Stimulated activated CD8-positive, alpha-beta memory T cell treated with anti-CD3 and anti-CD28 coated beads, Interleukin-4, amount 100 ng/mL, for 4 hours (primary cell): Measurements from ENCODE around the gene SPSB1.

Source experiments
- DNase-seq, 2 donors: peaks; one replicate each; pipeline ENCODE4 v3.0.0-alpha.2; 2020; ENCODE audit warnings: low read depth in 2 of 2, low spot score in 1 of 2

SPSB1 gene

GRCh38 chr1:9258629-9259028, 34.1 kb upstream of the SPSB1 start:
- DNase-seq, result no peak

- DNase-seq, result no peak
These were observed 32.5 kb upstream of the SPSB1 start for GRCh38 chr1:9260059-9260766.

GRCh38 chr1:9261496-9261895, 31.2 kb upstream of the SPSB1 start:
- DNase-seq, result no peak

- DNase-seq, result no peak
These were observed 30.4 kb upstream of the SPSB1 start for GRCh38 chr1:9262096-9262986.

DNA sequence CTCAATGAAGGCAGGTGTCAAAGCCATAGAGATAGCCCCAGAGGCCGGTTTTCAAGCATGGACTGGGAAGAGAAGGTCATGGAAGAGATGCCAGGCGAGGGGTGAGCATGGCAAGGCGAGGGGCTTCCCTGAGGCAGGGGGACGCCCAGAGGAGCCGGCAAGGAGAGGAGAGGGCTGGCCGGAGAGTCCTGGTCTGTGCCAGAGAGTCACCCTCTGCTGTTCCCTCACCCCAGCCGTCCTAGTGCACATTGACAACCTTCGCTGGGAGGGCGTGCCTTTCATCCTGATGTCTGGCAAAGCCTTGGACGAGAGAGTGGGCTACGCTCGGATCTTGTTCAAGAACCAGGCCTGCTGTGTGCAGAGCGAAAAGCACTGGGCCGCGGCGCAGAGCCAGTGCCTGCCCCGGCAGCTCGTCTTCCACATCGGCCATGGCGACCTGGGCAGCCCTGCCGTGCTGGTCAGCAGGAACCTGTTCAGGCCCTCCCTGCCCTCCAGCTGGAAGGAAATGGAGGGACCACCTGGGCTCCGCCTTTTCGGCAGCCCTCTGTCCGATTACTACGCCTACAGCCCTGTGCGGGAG, 29.3 kb upstream of the SPSB1 start:
- no peak for DNase-seq

DNA sequence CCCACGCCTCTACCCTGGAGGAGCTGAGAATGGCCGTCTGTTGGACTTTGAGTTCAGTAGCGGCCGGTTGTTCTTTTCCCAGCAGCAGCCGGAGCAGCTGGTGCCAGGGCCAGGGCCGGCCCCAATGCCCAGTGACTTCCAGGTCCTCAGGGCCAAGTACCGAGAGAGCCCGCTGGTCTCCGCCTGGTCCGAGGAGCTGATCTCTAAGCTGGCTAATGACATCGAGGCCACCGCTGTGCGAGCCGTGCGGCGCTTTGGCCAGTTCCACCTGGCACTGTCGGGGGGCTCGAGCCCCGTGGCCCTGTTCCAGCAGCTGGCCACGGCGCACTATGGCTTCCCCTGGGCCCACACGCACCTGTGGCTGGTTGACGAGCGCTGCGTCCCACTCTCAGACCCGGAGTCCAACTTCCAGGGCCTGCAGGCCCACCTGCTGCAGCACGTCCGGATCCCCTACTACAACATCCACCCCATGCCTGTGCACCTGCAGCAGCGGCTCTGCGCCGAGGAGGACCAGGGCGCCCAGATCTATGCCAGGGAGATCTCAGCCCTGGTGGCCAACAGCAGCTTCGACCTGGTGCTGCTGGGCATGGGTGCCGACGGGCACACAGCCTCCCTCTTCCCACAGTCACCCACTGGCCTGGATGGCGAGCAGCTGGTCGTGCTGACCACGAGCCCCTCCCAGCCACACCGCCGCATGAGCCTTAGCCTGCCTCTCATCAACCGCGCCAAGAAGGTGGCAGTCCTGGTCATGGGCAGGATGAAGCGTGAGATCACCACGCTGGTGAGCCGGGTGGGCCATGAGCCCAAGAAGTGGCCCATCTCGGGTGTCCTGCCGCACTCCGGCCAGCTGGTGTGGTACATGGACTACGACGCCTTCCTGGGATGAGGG, 28.5 kb upstream of the SPSB1 start:
- DNase-seq, result no peak

DNA sequence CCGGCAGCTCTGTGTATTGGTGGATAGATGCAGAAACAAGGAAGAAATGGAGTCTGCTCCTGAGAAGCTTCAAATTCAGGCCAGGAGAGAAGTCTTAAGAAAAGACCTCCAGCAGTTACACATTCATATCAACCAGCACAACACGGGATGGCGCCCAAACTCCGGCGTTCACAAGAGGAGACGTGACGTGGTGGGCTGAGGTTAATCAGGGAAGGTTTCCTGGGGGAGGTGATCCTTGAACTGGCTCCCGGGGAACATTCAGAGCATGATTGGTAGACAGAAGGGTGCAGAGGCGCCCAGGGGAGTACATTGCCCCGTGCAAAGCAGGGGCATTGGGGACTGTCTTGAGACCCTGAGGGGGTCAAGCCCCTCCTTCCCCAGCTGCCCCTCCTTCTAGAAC, 27.7 kb upstream of the SPSB1 start:
- no peak for DNase-seq

DNA sequence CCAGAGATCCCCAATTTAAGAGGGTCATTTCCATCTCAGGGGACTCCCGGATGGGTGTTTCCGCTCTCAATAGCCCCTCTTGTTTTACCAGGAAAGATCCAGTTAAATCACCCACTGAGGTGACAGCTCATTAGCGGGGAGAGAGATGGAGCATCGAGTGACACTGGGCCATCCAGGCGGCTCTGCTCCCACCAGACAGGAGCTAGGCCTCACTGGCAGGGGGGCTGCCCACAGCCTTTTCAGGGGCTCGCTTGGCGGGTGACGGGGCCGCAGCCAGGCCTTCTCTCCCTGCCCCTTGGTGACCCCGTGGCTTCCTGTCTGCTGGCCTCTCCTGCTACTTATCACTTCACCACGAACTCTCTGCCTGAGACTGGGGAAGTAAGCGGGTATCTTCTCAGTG, 26.7 kb upstream of the SPSB1 start:
- DNase-seq, result no peak

DNA sequence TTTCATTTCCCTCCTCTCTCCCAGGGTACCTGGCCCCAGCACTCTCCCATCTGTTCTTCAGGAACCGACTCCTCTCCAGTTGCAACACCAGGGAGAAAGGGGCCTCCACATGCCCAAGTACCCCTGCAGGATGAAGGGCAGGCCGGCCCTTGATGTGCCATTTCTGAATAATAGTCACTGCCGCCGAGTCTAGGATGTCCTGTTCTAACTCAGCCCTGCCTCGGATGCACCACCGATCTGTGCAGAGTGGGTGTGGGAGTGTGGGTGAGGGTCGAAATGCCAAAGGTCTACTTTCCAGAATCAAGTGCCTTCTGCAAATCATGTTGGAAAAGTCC, 25.4 kb upstream of the SPSB1 start:
- no peak for DNase-seq

DNA sequence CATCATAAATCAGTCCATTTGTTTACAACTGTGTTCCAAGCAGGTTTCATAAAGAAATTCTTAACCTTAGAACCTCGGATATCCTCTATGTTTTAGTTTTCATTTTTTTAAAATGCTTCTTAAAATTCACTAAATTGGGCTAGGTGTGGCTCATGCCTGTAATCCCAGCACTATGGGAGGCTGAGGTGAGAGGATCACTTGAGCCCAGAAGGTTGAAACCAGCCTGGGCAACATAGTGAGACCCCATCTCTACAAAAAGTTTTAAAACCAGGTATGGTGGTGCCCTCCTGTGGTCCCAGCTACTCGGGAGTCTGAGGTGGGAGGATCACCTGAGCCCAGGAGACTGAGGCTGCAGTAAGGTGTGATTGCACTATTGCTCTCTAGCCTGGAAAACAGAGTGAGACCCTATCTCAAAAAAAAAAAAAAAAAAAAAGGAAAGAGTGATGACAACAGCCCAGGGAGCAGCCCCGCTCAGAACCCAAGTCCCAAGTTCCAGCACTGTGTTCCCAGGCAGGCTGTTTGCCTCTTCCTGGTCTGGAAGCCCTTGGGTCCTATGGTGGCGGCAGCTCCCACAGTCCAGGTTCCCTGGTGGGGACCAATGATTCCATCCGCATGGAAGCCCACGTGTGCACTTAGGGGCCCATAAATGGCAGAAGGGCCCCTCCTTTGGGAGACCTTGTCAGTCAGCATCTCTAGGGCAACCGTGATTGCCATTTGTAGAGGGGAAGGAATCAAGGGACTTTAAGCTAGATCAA, 24.7 kb upstream of the SPSB1 start:
- DNase-seq, result no peak

GRCh38 chr1:9269078-9269501, 23.6 kb upstream of the SPSB1 start:
- DNase-seq, result no peak

- DNase-seq, result no peak
These were observed 23.0 kb upstream of the SPSB1 start for GRCh38 chr1:9269721-9270120.

DNA sequence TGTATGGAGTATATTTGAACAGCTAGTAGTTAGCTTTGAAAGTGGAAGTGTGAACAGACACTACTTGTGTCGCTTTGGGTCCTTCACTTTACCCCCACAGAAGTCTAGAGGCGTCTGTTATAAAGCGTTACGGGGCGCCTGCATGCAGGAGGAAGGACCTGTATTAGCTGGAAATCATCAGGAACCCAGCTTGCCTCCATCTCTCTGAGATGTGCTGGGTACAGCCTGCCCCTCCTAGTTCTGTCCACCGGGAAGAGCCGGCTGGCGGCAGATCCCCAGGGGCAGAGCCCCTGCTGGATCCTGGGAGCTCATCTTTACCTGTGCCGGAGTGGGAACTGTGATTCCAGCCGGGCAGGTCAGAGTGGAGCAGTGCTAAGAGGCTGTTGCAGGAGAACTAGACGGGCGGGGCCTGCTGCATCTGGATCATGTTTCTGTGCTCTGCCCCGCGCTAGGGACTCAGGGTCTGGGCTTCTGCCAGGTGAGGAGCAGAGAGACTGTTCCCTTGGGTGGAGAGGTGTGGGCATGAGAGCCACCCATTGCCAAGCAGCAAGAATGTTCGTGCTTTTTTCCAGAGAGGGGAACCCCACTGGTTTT, 22.3 kb upstream of the SPSB1 start:
- no peak for DNase-seq

DNA sequence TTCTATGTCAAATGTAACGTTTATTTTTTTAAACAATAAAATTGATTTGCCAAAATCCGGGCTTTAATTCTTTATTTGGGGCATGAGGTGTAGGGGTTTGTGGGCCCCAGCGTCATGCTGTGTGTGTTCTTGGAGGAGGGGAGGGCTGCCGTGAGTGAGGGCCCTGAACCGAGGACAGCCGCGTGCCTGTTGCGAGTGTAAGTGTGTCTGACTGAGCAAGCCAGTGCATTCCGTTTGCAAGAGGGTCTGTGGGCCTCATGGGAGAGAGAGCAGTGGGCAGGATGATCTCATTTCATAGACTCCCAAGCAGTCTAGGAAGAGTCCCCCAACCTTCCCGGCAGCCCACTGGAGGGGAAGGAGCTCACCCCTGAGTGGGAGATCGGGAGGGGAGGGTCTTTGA, 21.4 kb upstream of the SPSB1 start:
- DNase-seq, result no peak

DNA sequence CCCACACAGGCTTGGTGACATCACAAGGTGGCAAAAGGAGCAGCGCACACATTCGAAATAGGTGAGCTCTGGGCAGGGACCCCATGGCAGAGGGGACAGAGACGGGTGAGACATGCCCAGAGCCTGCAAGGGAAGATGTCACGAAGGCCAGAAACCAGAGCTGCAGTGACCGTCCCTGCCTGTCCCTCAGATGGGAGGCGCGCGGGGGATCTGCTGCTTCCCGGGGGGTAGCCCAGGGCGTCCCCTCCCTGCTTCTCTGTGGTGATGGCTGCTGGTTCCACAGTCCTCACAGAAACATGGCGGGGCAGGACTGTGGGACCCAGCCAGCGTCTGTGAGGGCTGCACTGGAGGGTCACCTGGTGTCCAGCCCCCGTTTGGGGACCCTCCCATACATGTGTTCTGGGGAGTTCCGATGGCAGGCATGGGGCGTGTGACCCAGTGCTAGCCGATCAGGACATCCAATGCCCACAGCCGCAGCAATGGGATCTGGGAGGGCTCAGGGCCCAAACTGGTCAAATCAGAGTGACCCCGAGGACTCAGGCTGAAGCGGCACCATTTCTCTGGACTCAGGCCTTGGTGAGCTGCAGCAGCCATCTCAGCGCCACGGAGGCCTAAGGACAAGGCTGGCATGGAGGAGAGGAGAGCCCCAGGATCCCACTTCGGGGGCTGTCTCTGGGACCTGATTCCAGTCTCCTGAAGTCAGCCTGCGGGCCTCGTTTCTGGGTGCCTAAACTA, 20.7 kb upstream of the SPSB1 start:
- DNase-seq, result no peak

- no peak for DNase-seq
These were observed 19.5 kb upstream of the SPSB1 start for GRCh38 chr1:9273177-9273576.

GRCh38 chr1:9275161-9275560, 17.5 kb upstream of the SPSB1 start:
- no peak for DNase-seq

GRCh38 chr1:9275567-9276034, 17.1 kb upstream of the SPSB1 start:
- DNase-seq, result peak; percentile 62

GRCh38 chr1:9278116-9278515, 14.6 kb upstream of the SPSB1 start:
- no peak for DNase-seq
